ENCODE results near the gene CEMP1.

- TF ChIP-seq CTCF (IDR thresholded peaks at IDR 0.05; ENCODE audit: low read depth, low read length) (no peak), EZH2phosphoT487 (IDR thresholded peaks at IDR 0.05; ENCODE audit: low read depth) (no peak)
These were observed 2.8 kb downstream of the CEMP1 start for GRCh38 chr16:2528161-2529060.
